CD4-positive, alpha-beta T cell treated with Interleukin-6 at 100 ng/mL for 8 hours (primary cell): Measurements from ENCODE around the gene AAGAB.
A peak's percentile ranks its signal among the peaks of the same experiment; 100 is the strongest.
"Not testable (repeated sequence)": the region's sequence is repeated elsewhere in the genome, so short reads cannot be mapped to it uniquely, and the experiment has no call there.

ENCODE experiments used
- DNase-seq: peaks from one replicate; pipeline ENCODE4 v3.0.0-alpha.2; 2020; ENCODE audit warnings: mixed read lengths, low spot score

Gene AAGAB

DNA sequence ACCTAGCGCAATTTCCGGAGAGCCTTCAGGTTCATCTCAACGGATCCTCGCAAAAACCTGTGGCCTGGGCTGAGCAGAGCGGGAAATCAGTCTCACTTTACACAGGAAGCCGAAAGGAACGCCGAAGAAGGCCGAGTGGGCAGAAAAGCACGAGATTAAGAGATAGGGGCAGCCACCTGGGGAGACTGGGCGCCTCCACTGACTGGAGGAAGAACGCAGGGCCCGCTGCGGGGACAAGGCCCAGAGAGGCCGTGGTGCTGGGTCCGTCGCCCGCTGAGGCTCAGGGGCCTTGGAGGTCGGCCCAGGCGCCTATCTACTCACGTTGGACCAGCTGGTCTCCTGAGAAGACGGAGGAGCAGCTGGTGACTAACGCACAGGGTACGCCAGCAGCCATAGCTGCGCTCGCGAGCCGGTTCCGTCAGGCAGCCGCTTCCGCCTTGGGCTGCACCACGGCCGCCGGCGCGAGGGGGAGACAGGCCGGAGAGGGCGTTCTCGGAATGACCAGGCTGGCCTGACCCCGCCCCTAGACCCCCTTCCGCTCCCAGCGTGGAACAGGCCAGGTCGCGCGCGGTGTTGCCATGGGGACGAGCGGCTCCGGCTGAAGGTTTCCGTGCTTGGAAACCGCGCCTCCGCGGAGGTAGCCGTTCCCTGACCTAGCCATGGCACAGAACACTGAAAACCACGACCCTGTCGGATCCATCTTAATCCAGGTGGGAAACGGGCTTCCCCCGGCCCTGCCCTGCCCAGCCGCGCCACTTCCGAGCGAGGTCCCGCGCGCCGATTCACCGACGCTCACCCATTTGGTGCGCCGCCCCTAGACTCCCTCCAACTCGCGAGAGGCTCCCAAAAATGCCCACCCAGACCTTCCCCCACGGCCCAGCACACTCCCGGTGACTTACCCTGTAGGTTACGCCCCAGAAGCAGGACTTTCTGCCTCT, at the start of gene AAGAB, which contains the start of gene IQCH:
TSS of gene AAGAB (minus strand) at position 424 of the 938 bp plus-strand sequence. CDS start at position 394, 30 bp downstream.
TSS of gene IQCH (plus strand) at position 549 of the 938 bp plus-strand sequence. CDS start at position 660, 111 bp downstream.
- DNase-seq, result peak; percentile 96

- DNase-seq, result peak; percentile 48
These were observed 49.3 kb upstream of the AAGAB start for GRCh38 chr15:67303490-67304363.

DNA sequence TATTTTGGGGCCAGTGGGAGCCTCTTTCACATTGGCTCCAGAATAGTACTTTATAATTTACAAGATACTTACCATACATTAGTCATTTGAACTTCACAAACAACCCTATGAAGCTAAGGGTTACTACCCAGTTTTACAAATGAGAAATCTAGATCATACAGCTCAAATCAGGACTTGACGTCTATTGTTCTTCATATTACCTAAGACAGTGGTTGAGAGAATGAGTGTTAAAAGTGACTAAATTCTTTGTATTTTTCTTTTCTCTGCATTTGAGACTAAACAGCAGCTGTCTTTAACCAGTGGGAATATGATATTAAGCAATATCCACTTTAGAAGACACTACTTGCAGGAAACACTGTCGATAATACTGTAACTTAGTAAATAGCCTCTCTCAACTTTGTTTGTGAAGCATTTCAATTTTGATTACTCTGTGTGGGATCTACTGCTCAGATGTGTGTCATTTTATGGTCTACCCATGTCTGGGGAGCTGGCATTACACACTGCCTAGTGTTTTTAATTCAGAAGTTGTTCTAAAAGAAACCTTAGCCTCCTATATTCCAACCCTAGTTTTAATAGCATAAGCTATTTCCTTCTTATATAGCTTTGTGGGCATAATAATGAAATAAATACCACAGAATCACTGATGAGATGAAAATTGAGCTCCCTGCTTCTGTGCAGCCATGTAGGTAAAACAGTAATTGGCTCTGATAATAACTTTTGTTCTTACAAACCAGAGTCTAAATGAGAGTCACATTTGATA, 46.0 kb upstream of the AAGAB start:
- no peak for DNase-seq

DNA sequence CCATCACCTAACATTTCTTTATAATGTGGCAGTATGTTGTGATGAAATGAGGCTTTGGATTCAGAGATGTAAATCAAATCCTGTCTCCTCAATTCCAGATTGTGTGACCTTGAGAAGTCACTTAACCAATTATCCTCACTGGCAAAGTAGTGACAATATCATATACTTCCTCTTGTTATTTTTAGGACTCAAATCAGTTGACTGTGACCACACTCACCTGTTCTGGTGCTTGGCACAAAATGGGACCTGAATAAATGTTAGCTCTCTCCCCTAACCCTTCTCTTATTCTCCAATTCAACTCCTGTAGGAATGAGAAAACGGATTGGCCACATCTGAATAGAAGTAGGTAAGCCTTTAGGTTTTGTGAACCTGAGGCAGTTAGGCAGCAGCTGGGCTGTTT, 42.2 kb upstream of the AAGAB start:
- DNase-seq, result no peak

DNA sequence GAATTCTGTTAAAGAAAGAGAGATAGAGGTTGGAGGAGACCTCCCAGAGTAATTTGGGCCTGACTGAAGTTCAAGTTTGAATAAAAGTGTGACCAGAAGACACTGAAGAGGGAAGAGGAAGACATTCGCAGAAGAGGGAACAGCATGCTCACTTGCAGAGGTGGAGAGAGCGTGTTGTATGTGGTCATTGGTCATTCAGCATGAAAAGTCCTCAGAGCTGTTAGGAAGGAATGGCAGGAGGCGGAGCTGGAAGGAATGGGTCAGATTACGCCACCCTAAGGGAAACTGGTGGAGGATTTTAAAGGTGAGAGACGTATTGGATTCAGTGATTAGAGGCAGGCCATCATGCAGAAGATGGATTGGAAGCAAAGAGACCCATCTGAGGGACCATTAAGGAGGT, 41.7 kb upstream of the AAGAB start:
- no peak for DNase-seq

DNA sequence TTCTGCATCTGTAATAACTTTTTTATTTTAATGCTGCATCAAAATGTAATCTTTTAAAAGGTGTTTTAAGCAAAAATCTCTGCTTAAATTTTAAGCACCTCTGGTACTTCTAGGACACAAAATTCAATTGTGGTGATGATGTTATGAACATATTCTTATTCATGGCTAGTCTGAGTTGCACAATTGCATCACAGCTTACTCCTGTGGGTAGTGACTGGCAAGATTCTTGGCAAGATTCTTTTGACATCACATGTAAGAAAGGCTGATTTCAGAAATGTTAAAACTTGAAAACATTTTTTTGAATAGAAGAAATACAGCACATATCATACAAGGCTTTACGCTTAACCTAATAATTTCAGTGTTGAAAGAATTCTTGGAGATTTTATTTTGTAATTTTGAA, 35.9 kb upstream of the AAGAB start:
- DNase-seq, result no peak

GRCh38 chr15:67286400-67286799, 31.9 kb upstream of the AAGAB start:
- DNase-seq, result not testable (repeated sequence)

- DNase-seq, result not testable (repeated sequence)
These were observed 31.2 kb upstream of the AAGAB start for GRCh38 chr15:67285625-67286024.

DNA sequence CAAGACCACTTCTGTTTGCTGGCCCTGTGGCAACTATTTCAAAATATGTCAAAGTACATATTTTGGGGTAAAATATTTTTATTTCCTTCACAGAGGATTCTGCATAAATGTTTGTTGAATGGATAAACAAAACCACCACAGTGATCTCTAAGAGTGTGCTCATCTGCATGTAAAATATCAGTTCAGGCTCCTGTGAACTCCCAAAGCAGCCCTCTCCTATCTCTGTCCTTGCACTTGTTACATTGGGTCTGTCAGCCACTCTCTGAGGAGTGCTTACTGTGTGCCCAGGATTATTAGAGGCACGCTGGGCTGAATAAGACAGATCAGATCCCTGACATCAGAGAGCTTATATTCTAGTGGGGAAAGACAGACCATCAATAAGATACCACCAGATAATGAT, 27.3 kb upstream of the AAGAB start:
- no peak for DNase-seq

DNA sequence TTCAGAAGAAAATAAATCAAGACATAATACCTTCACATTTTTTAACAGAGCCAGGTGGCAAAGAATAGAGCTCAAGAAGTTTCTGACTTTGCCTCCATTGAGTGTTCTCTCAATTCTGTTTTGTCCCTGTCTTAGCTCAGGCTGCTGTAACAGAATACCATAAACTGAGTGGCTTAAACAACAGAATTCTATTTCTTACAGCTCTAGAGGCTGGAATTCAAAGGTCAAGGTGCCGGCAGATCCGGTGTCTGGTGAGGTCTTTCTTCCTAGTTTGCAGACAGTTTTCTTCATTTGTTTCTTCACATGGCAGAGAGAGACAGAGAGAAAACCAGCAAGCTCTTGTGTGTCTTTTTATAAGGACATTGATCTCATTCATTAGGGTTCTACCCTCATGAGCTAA, 25.8 kb upstream of the AAGAB start:
- no peak for DNase-seq

DNA sequence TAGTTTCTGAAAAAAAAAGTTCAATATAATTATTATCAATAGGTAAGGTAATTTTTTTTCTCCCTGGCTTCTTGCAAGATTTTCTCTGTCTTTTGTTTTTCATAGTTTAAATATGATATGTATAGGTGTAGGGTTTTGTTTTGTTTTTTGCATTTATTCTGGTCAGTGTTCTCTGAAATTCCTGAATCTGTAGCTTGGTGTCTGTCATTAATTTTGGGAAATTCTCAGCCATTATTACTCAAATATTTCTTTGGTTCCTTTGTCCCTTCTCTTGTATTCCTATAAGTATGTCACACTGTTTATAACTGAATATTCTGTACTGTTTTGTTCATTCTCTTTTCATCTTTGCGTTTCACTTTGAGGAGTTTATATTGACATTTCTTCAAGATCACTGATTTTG, 22.2 kb upstream of the AAGAB start:
- no peak for DNase-seq

- no peak for DNase-seq
These were observed 19.8 kb upstream of the AAGAB start for GRCh38 chr15:67274236-67274635.

DNA sequence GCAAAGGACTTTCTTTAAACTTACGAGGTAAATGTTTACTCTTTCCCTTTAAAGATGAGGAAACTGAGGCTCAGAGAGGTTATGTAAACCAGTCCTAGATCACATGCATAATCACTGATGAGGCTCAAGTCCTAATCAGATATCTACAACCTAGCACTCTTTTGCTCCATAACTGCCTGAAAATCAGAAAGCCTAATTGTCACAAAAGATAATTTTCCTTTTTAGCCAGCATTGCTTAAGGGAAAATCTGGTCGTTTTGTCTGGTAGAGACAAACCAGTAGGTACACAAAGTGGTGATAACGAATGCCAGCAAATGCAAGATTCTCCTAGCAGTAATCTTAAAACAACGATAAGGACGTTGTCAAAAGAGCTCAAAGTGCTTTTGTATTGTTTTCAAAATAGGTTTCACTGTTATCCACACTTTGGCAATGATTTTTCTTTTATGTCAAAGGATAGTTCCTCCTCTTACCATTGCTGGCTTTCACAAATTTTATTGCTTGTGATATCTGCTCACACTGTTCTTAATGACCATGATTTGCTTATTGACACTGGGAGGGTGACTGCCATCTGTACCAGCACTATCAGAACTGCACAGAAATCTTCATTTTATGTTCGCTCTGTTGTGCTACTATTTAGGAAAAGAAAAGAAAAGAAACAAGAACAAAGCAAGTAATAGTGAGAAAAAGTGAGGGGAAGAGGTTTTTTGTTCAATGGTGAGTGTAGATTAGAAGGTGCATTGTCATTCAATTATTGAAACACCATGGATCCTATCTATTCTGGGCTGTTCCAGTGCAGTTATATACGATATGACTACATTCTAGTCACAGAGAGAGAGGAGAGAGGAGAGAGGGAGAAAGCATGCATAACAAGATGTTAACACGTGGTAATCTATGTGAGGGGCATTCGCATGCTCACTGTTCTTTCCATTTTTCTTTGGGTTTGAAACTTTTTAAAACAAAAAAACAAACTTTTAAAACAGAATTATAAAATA, 13.8 kb upstream of the AAGAB start:
- DNase-seq, result no peak

- no peak for DNase-seq
These were observed 13.0 kb upstream of the AAGAB start for GRCh38 chr15:67267440-67267839.

- DNase-seq, result no peak
These were observed 12.4 kb upstream of the AAGAB start for GRCh38 chr15:67266870-67267269.

DNA sequence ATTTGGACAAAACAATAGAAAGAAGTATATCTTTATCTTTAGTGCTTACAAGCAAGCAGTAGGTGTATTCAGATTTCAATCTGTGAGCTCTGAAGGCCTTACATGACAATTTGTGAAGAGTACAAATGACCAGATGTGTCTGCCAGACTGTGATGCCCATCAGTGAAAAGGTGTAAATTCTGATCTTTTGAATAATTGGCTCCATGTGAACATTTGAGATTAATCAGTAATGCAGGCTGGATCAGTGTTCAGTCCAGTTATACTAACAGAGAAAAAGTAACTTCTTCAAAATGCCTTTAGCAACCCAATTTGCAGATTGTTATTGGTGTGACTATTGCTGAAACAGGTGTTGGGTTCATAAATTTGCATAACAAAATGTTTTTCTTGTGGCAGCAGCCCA, 5.3 kb upstream of the AAGAB start:
- DNase-seq, result no peak

DNA sequence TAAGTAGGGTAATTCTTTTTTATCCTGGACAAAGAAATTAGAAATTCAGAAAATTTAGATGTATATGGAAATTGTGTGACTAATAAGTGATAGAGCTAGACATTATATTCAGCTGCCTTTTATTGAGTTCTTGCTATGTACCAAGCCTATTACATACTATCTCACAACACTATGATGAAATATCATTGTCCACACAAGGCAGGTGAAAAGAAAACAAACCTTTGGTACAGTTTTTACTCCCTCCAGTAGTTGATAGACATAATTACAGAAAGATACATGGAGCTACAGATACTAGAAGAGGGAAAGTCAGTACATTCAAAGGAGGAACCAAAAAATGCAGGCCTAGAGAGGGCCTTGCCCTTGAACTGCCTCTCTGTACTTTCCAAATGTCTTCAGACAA, 4.9 kb upstream of the AAGAB start:
- no peak for DNase-seq

DNA sequence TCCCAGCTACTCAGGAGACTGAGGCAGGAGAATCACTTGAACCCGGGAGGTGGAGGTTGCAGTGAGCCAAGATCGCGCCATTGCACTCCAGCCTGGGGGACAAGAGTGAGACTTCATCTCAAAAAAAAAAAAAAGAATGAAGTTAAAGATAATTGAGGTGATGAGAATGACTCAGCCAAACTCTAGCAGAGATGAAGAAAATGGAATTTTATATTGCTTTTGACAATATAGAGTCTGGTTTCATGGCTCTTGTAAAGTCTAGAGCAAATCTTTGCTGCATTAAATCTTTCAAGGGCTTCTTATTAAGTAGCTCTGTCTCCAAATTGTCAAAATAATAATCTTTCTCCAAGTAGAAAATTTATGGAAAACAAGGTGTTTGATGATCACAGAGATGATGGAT, 4.0 kb upstream of the AAGAB start:
- DNase-seq, result not testable (repeated sequence)

DNA sequence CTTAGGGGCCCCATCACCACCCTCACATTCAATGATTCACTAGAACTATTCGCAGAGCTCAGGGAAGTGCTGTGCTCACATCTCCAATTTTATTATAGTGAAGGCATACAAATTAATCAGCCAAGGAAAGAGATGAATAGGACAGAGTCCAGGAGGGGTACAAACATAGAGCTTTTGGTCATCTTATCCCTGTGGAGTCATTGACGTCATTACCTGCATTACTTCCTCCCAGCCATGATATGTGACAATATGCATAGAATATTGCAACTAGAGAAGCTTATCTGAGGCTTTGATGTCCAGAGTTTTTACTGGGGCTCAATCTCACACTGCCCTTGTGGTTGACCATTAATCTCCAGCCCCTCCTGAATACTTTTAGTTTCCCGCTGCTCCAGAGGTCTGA, 1.6 kb upstream of the AAGAB start:
- DNase-seq, result no peak

GRCh38 chr15:67253549-67254237, 768 bp downstream of the AAGAB start:
- DNase-seq, result no peak
